HepG2 (cell line): ENCODE data around the gene VTI1B. TPM values are rescaled to one million over a fixed set of nuclear protein-coding genes. Genes with fewer than 3 reads are reported as not detected.
A peak's percentile ranks its signal among the peaks of the same experiment; 100 is the strongest.

ENCODE experiments used
- DNMT3B ChIP-seq: conservative IDR thresholded peaks from 2 replicates; pipeline ENCODE4 v1.6.1; 2016; ENCODE audit warnings: missing biosample characterization, control low read depth
- GATA4 ChIP-seq: sonication (generic); IDR thresholded peaks from 2 replicates; pipeline ENCODE4 v1.6.1; 2016; ENCODE audit warnings: antibody characterized with exemption, low read depth, borderline replicate concordance
- HCFC1 ChIP-seq: fragments of 150-350 bp; IDR thresholded peaks from 2 replicates; pipeline ENCODE4 v1.6.1; 2014; ENCODE audit warnings: low read depth, low read length
- MZF1 ChIP-seq: sonication (generic); formaldehyde crosslinking; IDR thresholded peaks from 2 replicates; pipeline ENCODE4 v1.8.1; 2023; ENCODE audit warnings: mild to moderate bottlenecking, missing genetic modification reagents, borderline replicate concordance
- RBAK ChIP-seq: sonication (generic); formaldehyde crosslinking; IDR thresholded peaks from 2 replicates; pipeline ENCODE4 v1.5.1; 2020; ENCODE audit warnings: mild to moderate bottlenecking, missing genetic modification reagents
- SP1 ChIP-seq, 2 experiments: fragments of 450-650 bp in 1 of 2; sonication (generic) in 1 of 2; formaldehyde crosslinking in 1 of 2; IDR thresholded peaks; 2 replicates each; pipeline versions ENCODE4 v1.4.0 to v1.6.1; 2016 to 2020; ENCODE audit warnings: missing genetic modification reagents in 1 of 2
- TCF7 ChIP-seq: sonication (generic); IDR thresholded peaks from 2 replicates; pipeline ENCODE4 v1.6.1; 2016; ENCODE audit warnings: antibody characterized with exemption, low read depth
- ZFY ChIP-seq: sonication (generic); formaldehyde crosslinking; IDR thresholded peaks from 2 replicates; pipeline ENCODE4 v1.4.0; 2020; ENCODE audit warnings: missing genetic modification reagents
- ZNF281 ChIP-seq: sonication (generic); formaldehyde crosslinking; IDR thresholded peaks from 2 replicates; pipeline ENCODE4 v1.4.0; 2020; ENCODE audit warnings: missing genetic modification reagents, borderline replicate concordance
- ZNF441 ChIP-seq: sonication (generic); formaldehyde crosslinking; IDR thresholded peaks from 2 replicates; pipeline ENCODE4 v1.7.0; 2021; ENCODE audit warnings: missing genetic modification reagents, borderline replicate concordance
- ZNF550 ChIP-seq: sonication (generic); formaldehyde crosslinking; IDR thresholded peaks from 2 replicates; pipeline ENCODE4 v1.4.0; 2020; ENCODE audit warnings: mild to moderate bottlenecking, missing genetic modification reagents, borderline replicate concordance
- ZNF563 ChIP-seq: sonication (generic); formaldehyde crosslinking; IDR thresholded peaks from 2 replicates; pipeline ENCODE4 v1.8.0; 2022; ENCODE audit warnings: mild to moderate bottlenecking, moderate library complexity, missing genetic modification reagents
- ZNF660 ChIP-seq: sonication (generic); formaldehyde crosslinking; IDR thresholded peaks from 2 replicates; pipeline ENCODE4 v1.5.1; 2020; ENCODE audit warnings: mild to moderate bottlenecking, low read depth, missing genetic modification reagents, borderline replicate concordance
- ZNF724P ChIP-seq: sonication (generic); formaldehyde crosslinking; IDR thresholded peaks from 2 replicates; pipeline ENCODE4 v1.8.0; 2022; ENCODE audit warnings: missing genetic modification reagents, borderline replicate concordance
- ZNF773 ChIP-seq: sonication (generic); formaldehyde crosslinking; IDR thresholded peaks from 2 replicates; pipeline ENCODE4 v1.4.0; 2020; ENCODE audit warnings: missing genetic modification reagents, borderline replicate concordance
- ZNF850 ChIP-seq: sonication (generic); formaldehyde crosslinking; conservative IDR thresholded peaks from 2 replicates; pipeline ENCODE4 v1.9.0; 2021; ENCODE audit warnings: mild to moderate bottlenecking, missing genetic modification reagents
- polyA plus RNA-seq, 8 experiments: library from polyadenylated mRNA; depleted of rRNA in 3 of 8; stranded (reverse) in 7 of 8; unstranded in 1 of 8; fragments of >200 nt; fragmentation: Illumina TruSeq in 4 of 8; extraction: Trizol in 4 of 8; gene quantifications; 2 replicates each; pipeline versions ENCODE4 v1.2.1 to v1.2.3, GENCODE V29; 2011 to 2016; ENCODE audit warnings: low read depth in 4 of 8, missing spikeins in 1 of 8, mixed read lengths in 1 of 8; ENCODE audit not compliant: insufficient read depth in 1 of 8
- total RNA-seq, 5 experiments: library from RNA; depleted of rRNA; stranded (reverse); fragments of >200 nt; fragmentation: Illumina TruSeq; extraction: Trizol; gene quantifications; 2 replicates each; pipeline ENCODE4 v1.2.3, GENCODE V29; 2016; ENCODE audit warnings: low read depth in 1 of 5
- TF ChIP-seq, protein P1 (sequence below): sonication (generic); formaldehyde crosslinking; IDR thresholded peaks from 2 replicates; pipeline ENCODE4 v1.4.0; 2020; ENCODE audit warnings: mild to moderate bottlenecking, missing genetic modification reagents
- TF ChIP-seq, protein P2 (sequence below): sonication (generic); formaldehyde crosslinking; IDR thresholded peaks from 2 replicates; pipeline ENCODE4 v1.9.0; 2021; ENCODE audit warnings: missing genetic modification reagents, mild to moderate bottlenecking, borderline replicate concordance
- TF ChIP-seq, protein P3 (sequence below), 2 experiments: fragments of 450-650 bp in 1 of 2; sonication (generic) in 1 of 2; formaldehyde crosslinking; IDR thresholded peaks; 2 replicates each; pipeline versions ENCODE4 v1.5.0 to v1.8.0; 2020 to 2022; ENCODE audit warnings: mild to moderate bottlenecking in 1 of 2, missing genetic modification reagents in 1 of 2
- TF ChIP-seq, protein P4 (sequence below): IDR thresholded peaks from 2 replicates; pipeline ENCODE4 v1.6.1; 2012; ENCODE audit warnings: low read length, improper control_type of control experiment

The VTI1B gene
- total and polyA plus RNA-seq, 2 of the 13 experiments (the other 11 are each of a cell fraction or from before 2014, with no cell fraction given): 39.0 to 103 TPM

GRCh38 chr14:67695394-67695949 is 21.0 kb upstream of the VTI1B start, which contains the start of gene RDH11 (continued):
- TF ChIP-seq HCFC1 (peak; percentile 86), ZNF850 (CRISPR knock-in tag) (no peak), ZNF550 (CRISPR knock-in tag) (no peak), ZFY (CRISPR knock-in tag) (peak; percentile 44), RBAK (no peak), DNMT3B (CRISPR knock-in tag) (no peak), ZNF773 (no peak), ZNF660 (no peak), ZNF441 (CRISPR knock-in tag) (no peak), ZNF563 (CRISPR knock-in tag) (no peak), TCF7 (no peak), ZNF724P (CRISPR knock-in tag) (no peak), MZF1 (CRISPR knock-in tag) (no peak), ZNF281 (CRISPR knock-in tag) (no peak), SP1 (IDR thresholded peaks at IDR 0.05) (no peak), SP1 (CRISPR knock-in tag; IDR thresholded peaks at IDR 0.05) (peak; percentile 74), GATA4 (peak; percentile 62; the same call in 1 of the 2 replicates)
- TF ChIP-seq, protein P1, sequence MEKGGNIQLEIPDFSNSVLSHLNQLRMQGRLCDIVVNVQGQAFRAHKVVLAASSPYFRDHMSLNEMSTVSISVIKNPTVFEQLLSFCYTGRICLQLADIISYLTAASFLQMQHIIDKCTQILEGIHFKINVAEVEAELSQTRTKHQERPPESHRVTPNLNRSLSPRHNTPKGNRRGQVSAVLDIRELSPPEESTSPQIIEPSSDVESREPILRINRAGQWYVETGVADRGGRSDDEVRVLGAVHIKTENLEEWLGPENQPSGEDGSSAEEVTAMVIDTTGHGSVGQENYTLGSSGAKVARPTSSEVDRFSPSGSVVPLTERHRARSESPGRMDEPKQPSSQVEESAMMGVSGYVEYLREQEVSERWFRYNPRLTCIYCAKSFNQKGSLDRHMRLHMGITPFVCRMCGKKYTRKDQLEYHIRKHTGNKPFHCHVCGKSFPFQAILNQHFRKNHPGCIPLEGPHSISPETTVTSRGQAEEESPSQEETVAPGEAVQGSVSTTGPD (CRISPR knock-in tag): no peak
- TF ChIP-seq, protein P2, sequence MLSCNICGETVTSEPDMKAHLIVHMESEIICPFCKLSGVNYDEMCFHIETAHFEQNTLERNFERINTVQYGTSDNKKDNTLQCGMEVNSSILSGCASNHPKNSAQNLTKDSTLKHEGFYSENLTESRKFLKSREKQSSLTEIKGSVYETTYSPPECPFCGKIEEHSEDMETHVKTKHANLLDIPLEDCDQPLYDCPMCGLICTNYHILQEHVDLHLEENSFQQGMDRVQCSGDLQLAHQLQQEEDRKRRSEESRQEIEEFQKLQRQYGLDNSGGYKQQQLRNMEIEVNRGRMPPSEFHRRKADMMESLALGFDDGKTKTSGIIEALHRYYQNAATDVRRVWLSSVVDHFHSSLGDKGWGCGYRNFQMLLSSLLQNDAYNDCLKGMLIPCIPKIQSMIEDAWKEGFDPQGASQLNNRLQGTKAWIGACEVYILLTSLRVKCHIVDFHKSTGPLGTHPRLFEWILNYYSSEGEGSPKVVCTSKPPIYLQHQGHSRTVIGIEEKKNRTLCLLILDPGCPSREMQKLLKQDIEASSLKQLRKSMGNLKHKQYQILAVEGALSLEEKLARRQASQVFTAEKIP (CRISPR knock-in tag): no peak
- TF ChIP-seq, protein P3, sequence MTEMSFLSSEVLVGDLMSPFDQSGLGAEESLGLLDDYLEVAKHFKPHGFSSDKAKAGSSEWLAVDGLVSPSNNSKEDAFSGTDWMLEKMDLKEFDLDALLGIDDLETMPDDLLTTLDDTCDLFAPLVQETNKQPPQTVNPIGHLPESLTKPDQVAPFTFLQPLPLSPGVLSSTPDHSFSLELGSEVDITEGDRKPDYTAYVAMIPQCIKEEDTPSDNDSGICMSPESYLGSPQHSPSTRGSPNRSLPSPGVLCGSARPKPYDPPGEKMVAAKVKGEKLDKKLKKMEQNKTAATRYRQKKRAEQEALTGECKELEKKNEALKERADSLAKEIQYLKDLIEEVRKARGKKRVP (CRISPR knock-in tag; IDR thresholded peaks at IDR 0.05): peak in 1 of 2 experiments; percentile 83; a peak in 2 of 4 replicates
- TF ChIP-seq, protein P4, sequence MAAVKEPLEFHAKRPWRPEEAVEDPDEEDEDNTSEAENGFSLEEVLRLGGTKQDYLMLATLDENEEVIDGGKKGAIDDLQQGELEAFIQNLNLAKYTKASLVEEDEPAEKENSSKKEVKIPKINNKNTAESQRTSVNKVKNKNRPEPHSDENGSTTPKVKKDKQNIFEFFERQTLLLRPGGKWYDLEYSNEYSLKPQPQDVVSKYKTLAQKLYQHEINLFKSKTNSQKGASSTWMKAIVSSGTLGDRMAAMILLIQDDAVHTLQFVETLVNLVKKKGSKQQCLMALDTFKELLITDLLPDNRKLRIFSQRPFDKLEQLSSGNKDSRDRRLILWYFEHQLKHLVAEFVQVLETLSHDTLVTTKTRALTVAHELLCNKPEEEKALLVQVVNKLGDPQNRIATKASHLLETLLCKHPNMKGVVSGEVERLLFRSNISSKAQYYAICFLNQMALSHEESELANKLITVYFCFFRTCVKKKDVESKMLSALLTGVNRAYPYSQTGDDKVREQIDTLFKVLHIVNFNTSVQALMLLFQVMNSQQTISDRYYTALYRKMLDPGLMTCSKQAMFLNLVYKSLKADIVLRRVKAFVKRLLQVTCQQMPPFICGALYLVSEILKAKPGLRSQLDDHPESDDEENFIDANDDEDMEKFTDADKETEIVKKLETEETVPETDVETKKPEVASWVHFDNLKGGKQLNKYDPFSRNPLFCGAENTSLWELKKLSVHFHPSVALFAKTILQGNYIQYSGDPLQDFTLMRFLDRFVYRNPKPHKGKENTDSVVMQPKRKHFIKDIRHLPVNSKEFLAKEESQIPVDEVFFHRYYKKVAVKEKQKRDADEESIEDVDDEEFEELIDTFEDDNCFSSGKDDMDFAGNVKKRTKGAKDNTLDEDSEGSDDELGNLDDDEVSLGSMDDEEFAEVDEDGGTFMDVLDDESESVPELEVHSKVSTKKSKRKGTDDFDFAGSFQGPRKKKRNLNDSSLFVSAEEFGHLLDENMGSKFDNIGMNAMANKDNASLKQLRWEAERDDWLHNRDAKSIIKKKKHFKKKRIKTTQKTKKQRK: no peak
